Panc1 (cell line): ENCODE measurements around the gene TCP11L2. TPM values are rescaled to one million over a fixed set of nuclear protein-coding genes. Genes with fewer than 3 reads are reported as not detected.

ENCODE experiments used
- ATAC-seq: fragments of 200-7000 bp; cut with Tn5 transposase; 2 replicates; pipeline ENCODE4 v1.9.1; 2020; ENCODE audit warnings: mild to moderate bottlenecking, moderate library complexity
- BruUV-seq: library from RNA; stranded (reverse); fragments of 400-500 nt; replicated peaks from 2 replicates; lab custom pipeline; 2021; lab: Mats Ljungman, UMichigan
- CTCF ChIA-PET: fragments of 300-600 bp; sonication (Branson Sonifier 250); formaldehyde crosslinking; loops from one replicate; lab custom pipeline; 2022; ENCODE audit warnings: antibody characterized with exemption; lab: Charles Lee
- POLR2A ChIA-PET: fragments of 300-600 bp; sonication (Branson Sonifier 250); formaldehyde crosslinking; loops from one replicate; lab custom pipeline; 2022; ENCODE audit warnings: antibody characterized with exemption; lab: Charles Lee
- DNase-seq: peaks from one replicate; pipeline ENCODE4 v3.0.0-alpha.2; 2010; ENCODE audit warnings: low read depth, low spot score
- H3K27ac ChIP-seq: 2 replicates; pipeline ENCODE4 v1.5.1; 2011; ENCODE audit warnings: mild to moderate bottlenecking, low read length, inconsistent platforms
- H3K27me3 ChIP-seq: fragments of 200-500 bp; sonication (Bioruptor generic); 2 replicates; pipeline ENCODE4 v1.6.0; 2014; ENCODE audit warnings: low read length, inconsistent platforms; ENCODE audit not compliant: control insufficient read depth, insufficient read depth
- H3K36me3 ChIP-seq: fragments of 200-500 bp; sonication (Bioruptor generic); 2 replicates; pipeline ENCODE4 v1.5.1; 2014; ENCODE audit warnings: inconsistent platforms, mild to moderate bottlenecking, low read length, moderate library complexity; ENCODE audit not compliant: control insufficient read depth, insufficient read depth
- H3K4me1 ChIP-seq: 2 replicates; pipeline ENCODE4 v1.5.1; 2011; ENCODE audit warnings: inconsistent platforms, mild to moderate bottlenecking, low read length, moderate library complexity; ENCODE audit not compliant: control insufficient read depth, insufficient read depth
- H3K4me3 ChIP-seq, 2 experiments: 2 replicates each; pipeline ENCODE4 v1.5.1; 2011 to 2012; ENCODE audit warnings: low read depth in 2 of 2, low read length in 2 of 2, mild to moderate bottlenecking in 2 of 2, inconsistent platforms in 1 of 2, moderate library complexity in 1 of 2
- H3K9me3 ChIP-seq: fragments of 200-500 bp; sonication (Bioruptor generic); 2 replicates; pipeline ENCODE4 v1.5.1; 2014; ENCODE audit warnings: low read depth, mild to moderate bottlenecking, inconsistent platforms, low read length, moderate library complexity; ENCODE audit not compliant: control insufficient read depth, insufficient read depth
- POLR2AphosphoS5 ChIP-seq: IDR thresholded peaks from 2 replicates; pipeline ENCODE4 v1.6.1; 2012; ENCODE audit warnings: mild to moderate bottlenecking, low read depth, low read length, moderate library complexity
- SIN3A ChIP-seq: IDR thresholded peaks from 2 replicates; pipeline ENCODE4 v1.6.1; 2012; ENCODE audit warnings: low read depth, mild to moderate bottlenecking, low read length, moderate library complexity, borderline replicate concordance; ENCODE audit not compliant: insufficient read depth
- TCF7L2 ChIP-seq: IDR thresholded peaks from 2 replicates; pipeline ENCODE4 v1.6.1; 2011; ENCODE audit warnings: mild to moderate bottlenecking, low read depth, low read length, inconsistent platforms
- in situ Hi-C: cut with HindIII; loops from 2 replicates; pipeline ENCODE4 v1.10.0; 2016; ENCODE audit warnings: low sequenced_read_pairs, low pct_unique_long_range_greater_than_20kb
- intact Hi-C: fragments of 100-400 bp; cut with micrococcal nuclease; formaldehyde crosslinking; loops from one replicate; pipeline ENCODE4 v1.10.0; 2022; ENCODE audit not compliant: unreplicated experiment
- total RNA-seq: library from RNA; stranded (reverse); gene quantifications from one replicate; pipeline ENCODE4 v1.2.1, GENCODE V29; 2021; ENCODE audit not compliant: unreplicated experiment
- TF ChIP-seq, protein P1 (sequence below): fragments of 450-650 bp; IDR thresholded peaks from 2 replicates; pipeline ENCODE4 v1.5.1; 2017; ENCODE audit warnings: mild to moderate bottlenecking
- TF ChIP-seq, protein P2 (sequence below), 2 experiments: IDR thresholded peaks; 2 replicates each; pipeline ENCODE4 v1.6.1; 2011 to 2012; ENCODE audit warnings: low read depth in 2 of 2, control low read depth in 1 of 2, low read length in 1 of 2, mild to moderate bottlenecking in 1 of 2, moderate library complexity in 1 of 2; ENCODE audit not compliant: insufficient read depth in 1 of 2

Gene TCP11L2
- total RNA-seq, 1 experiment from 2014 or later = 3.5 TPM

DNA sequence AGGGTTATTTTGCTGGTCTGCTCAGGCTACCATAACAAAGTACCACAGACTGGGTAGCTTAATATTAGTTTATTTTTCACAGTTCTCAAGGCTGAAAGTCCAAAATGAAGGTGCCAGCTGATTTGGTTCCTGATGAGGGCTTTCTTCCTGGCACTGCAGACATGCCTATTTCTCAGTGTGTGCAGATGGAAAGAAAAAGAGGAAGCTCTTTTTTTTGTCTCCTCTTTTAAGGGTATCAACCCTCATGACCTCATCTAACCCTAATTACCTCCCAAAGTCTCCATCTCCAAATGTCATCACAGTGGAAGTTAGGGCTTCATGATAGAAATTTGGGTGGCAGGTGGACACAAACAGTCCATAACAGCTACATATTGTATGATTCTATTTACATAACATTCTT, 30.0 kb downstream of the TCP11L2 start:
- ATAC-seq = no peak
- TF ChIP-seq POLR2AphosphoS5 (no peak), SIN3A (no peak), TCF7L2 (no peak)
- TF ChIP-seq, protein P1, sequence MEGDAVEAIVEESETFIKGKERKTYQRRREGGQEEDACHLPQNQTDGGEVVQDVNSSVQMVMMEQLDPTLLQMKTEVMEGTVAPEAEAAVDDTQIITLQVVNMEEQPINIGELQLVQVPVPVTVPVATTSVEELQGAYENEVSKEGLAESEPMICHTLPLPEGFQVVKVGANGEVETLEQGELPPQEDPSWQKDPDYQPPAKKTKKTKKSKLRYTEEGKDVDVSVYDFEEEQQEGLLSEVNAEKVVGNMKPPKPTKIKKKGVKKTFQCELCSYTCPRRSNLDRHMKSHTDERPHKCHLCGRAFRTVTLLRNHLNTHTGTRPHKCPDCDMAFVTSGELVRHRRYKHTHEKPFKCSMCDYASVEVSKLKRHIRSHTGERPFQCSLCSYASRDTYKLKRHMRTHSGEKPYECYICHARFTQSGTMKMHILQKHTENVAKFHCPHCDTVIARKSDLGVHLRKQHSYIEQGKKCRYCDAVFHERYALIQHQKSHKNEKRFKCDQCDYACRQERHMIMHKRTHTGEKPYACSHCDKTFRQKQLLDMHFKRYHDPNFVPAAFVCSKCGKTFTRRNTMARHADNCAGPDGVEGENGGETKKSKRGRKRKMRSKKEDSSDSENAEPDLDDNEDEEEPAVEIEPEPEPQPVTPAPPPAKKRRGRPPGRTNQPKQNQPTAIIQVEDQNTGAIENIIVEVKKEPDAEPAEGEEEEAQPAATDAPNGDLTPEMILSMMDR = no peak
- TF ChIP-seq, protein P2, sequence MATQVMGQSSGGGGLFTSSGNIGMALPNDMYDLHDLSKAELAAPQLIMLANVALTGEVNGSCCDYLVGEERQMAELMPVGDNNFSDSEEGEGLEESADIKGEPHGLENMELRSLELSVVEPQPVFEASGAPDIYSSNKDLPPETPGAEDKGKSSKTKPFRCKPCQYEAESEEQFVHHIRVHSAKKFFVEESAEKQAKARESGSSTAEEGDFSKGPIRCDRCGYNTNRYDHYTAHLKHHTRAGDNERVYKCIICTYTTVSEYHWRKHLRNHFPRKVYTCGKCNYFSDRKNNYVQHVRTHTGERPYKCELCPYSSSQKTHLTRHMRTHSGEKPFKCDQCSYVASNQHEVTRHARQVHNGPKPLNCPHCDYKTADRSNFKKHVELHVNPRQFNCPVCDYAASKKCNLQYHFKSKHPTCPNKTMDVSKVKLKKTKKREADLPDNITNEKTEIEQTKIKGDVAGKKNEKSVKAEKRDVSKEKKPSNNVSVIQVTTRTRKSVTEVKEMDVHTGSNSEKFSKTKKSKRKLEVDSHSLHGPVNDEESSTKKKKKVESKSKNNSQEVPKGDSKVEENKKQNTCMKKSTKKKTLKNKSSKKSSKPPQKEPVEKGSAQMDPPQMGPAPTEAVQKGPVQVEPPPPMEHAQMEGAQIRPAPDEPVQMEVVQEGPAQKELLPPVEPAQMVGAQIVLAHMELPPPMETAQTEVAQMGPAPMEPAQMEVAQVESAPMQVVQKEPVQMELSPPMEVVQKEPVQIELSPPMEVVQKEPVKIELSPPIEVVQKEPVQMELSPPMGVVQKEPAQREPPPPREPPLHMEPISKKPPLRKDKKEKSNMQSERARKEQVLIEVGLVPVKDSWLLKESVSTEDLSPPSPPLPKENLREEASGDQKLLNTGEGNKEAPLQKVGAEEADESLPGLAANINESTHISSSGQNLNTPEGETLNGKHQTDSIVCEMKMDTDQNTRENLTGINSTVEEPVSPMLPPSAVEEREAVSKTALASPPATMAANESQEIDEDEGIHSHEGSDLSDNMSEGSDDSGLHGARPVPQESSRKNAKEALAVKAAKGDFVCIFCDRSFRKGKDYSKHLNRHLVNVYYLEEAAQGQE (IDR thresholded peaks at IDR 0.05; ENCODE audit: insufficient read depth in 1 of 2, low read depth in 2 of 2, low read length in 1 of 2) = no peak
- ChIA-PET POLR2A (no interaction called here), CTCF (no interaction called here)
- Histone ChIP-seq H3K9me3 (no peaks in the 10 kb centered on the region), H3K4me3 (no peak overlapping the region), H3K36me3 (no peaks in the 10 kb centered on the region), H3K4me1 (no peaks in the 10 kb centered on the region), H3K27ac (no peak overlapping the region), H3K27me3 (peaks cover 7% of the 10 kb centered on the region; the same call in 1 of the 2 replicates)
- DNase-seq = no peak
- in situ Hi-C loops (no loop called here), intact Hi-C loops (no loop called here)
- no TSS peak for BruUV-seq

DNA sequence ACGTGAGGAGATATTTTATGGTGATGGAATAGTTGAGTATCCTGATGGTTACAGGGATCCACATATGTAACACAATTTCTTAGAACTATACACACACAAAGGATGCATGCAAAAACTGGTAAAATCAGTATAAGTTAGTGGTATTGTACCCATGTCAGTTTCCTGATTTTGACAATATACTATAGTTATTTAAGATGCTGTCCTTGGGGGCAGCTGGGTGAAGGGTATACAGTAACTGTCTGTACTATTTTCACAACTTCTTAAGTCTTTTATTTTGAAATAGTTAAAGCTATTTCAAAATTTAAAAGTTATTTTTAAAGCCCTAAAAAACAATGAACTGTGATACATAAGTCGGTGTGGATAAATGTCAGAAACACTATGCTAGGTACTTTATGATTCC, 30.5 kb downstream of the TCP11L2 start:
- intact Hi-C loops (no loop called here), in situ Hi-C loops (no loop called here)
- no peaks in the 10 kb centered on the region for H3K36me3 ChIP-seq
- no peak overlapping the region for H3K27ac ChIP-seq
- no peaks in the 10 kb centered on the region for H3K4me1 ChIP-seq
- no peak for DNase-seq
- H3K4me3 ChIP-seq = no peak overlapping the region
- BruUV-seq = no TSS peak
- POLR2A ChIA-PET = no interaction called here
- TF ChIP-seq SIN3A (no peak), POLR2AphosphoS5 (no peak), TCF7L2 (no peak)
- TF ChIP-seq, protein P1 = no peak
- TF ChIP-seq, protein P2 (IDR thresholded peaks at IDR 0.05; ENCODE audit: insufficient read depth in 1 of 2, low read depth in 2 of 2, low read length in 1 of 2) = no peak
- CTCF ChIA-PET = interaction anchor here (0.6 kb wide), 1 partner anchor 917 kb away, joined by 7 read pairs; no protein-coding TSS in a partner anchor
- H3K9me3 ChIP-seq = no peaks in the 10 kb centered on the region
- peaks cover 7% of the 10 kb centered on the region; the same call in 1 of the 2 replicates for H3K27me3 ChIP-seq
- ATAC-seq = no peak
